Erythroblast (primary cell): ENCODE data around the gene YLPM1.

Source experiments
- GATA1 ChIP-seq: IDR thresholded peaks from 2 replicates; pipeline ENCODE4 v1.6.1; 2011; ENCODE audit warnings: low read depth, mild to moderate bottlenecking, control low read depth, low read length, moderate library complexity
- POLR2A ChIP-seq: IDR thresholded peaks from 2 replicates; pipeline ENCODE4 v1.6.1; 2011; ENCODE audit warnings: mild to moderate bottlenecking, low read length

DNA sequence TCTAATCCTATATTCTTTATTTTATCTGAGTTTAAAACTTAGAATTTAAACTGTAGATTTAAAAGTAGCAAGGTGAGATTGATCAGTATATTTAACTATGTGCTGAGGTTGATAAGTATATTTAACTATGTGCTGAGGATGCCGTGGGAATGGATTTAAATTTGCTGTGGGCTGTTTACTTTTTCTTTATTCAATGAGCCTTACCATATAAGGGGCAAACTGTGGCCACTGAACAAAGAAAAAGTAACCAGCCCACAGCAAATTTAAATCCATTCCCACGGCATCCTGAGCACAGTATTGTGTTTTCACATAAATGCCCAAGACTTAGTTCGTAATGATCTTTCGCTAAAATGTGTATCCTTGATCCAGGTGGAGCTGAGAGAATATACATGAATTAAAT, 69.7 kb downstream of the YLPM1 start:
- TF ChIP-seq POLR2A (no peak), GATA1 (no peak)
